H1 (cell line): ENCODE data around the gene GRIP1. TPM values are rescaled to one million over a fixed set of nuclear protein-coding genes. Genes with fewer than 3 reads are reported as not detected.

Experiments
- CTCF ChIA-PET: fragments of 300-600 bp; sonication (Branson Sonifier 250); formaldehyde crosslinking; loops from one replicate; lab custom pipeline; 2021; ENCODE audit not compliant: partially characterized antibody; lab: Charles Lee
- POLR2A ChIA-PET: fragments of 300-600 bp; sonication (Branson Sonifier 250); formaldehyde crosslinking; loops from one replicate; lab custom pipeline; 2021; ENCODE audit warnings: inconsistent platforms; ENCODE audit not compliant: partially characterized antibody; lab: Charles Lee
- DNase-seq, 2 experiments: peaks; one replicate each; pipeline versions ENCODE4 v3.0.0 to v3.0.0-alpha.2; 2010 to 2022; ENCODE audit warnings: low spot score in 2 of 2, low read depth in 1 of 2, mixed read lengths in 1 of 2
- FAIRE-seq: peaks from 2 replicates; lab custom pipeline; 2011; peaks lifted over from hg19 to GRCh38; lab: Jason Lieb, UNC
- H2AFZ ChIP-seq: 2 replicates; pipeline ENCODE4 v1.8.1; 2012; ENCODE audit warnings: low read length, inconsistent platforms
- H2AK5ac ChIP-seq: 2 replicates; pipeline ENCODE4 v1.6.1; 2013; ENCODE audit warnings: low read depth, low read length
- H2BK120ac ChIP-seq: replicated peaks from 2 replicates; pipeline ENCODE3; 2013; ENCODE audit warnings: low read depth, low read length, inconsistent platforms
- H2BK12ac ChIP-seq: 2 replicates; pipeline ENCODE4 v1.6.1; 2013; ENCODE audit warnings: low read depth, low read length
- H2BK15ac ChIP-seq: 2 replicates; pipeline ENCODE4 v1.6.1; 2013; ENCODE audit warnings: low read length
- H2BK20ac ChIP-seq: 2 replicates; pipeline ENCODE4 v1.6.1; 2013; ENCODE audit warnings: low read length
- H2BK5ac ChIP-seq: 2 replicates; pipeline ENCODE4 v1.6.1; 2013; ENCODE audit warnings: low read depth, low read length
- H3K14ac ChIP-seq: 2 replicates; pipeline ENCODE4 v1.6.1; 2013; ENCODE audit warnings: inconsistent platforms; ENCODE audit not compliant: insufficient read length
- H3K18ac ChIP-seq: 2 replicates; pipeline ENCODE4 v1.6.1; 2013; ENCODE audit warnings: low read length; ENCODE audit errors: extremely low read depth
- H3K23ac ChIP-seq: 2 replicates; pipeline ENCODE4 v1.6.1; 2013; ENCODE audit warnings: inconsistent platforms; ENCODE audit not compliant: insufficient read length
- H3K23me2 ChIP-seq: 2 replicates; pipeline ENCODE4 v1.6.1; 2013; ENCODE audit warnings: low read depth, low read length
- H3K27ac ChIP-seq: 2 replicates; pipeline ENCODE4 v1.6.1; 2011; ENCODE audit warnings: low read depth, low read length, inconsistent platforms
- H3K27me3 ChIP-seq, 4 experiments: replicated peaks in 1 of 4; 1 replicate in 1 of 4; 2 replicates in 3 of 4; pipeline versions ENCODE4 v1.6.1 to v1.8.1; 2011 to 2013; ENCODE audit warnings: low read length in 3 of 4, mild to moderate bottlenecking in 3 of 4, inconsistent platforms in 2 of 4, mixed read lengths in 2 of 4, moderate library complexity in 1 of 4; ENCODE audit not compliant: control insufficient read depth in 3 of 4, insufficient read depth in 3 of 4; ENCODE audit errors: extremely low read depth in 1 of 4
- H3K36me3 ChIP-seq, 4 experiments: 2 replicates each; pipeline versions ENCODE4 v1.6.1 to v1.8.1; 2011 to 2013; ENCODE audit warnings: mild to moderate bottlenecking in 4 of 4, low read length in 3 of 4, moderate library complexity in 2 of 4, control low read depth in 1 of 4, inconsistent platforms in 1 of 4; ENCODE audit not compliant: insufficient read depth in 4 of 4, control insufficient read depth in 2 of 4
- H3K4ac ChIP-seq: replicated peaks from 2 replicates; pipeline ENCODE3; 2013; ENCODE audit warnings: low read length, low read depth, mixed read lengths, inconsistent platforms; ENCODE audit not compliant: insufficient read length
- H3K4me1 ChIP-seq, 4 experiments: replicated peaks in 1 of 4; 1 replicate in 1 of 4; 2 replicates in 3 of 4; pipeline versions ENCODE4 v1.6.1 to v1.8.1; 2011 to 2013; ENCODE audit warnings: low read length in 3 of 4, inconsistent platforms in 2 of 4, mixed read lengths in 1 of 4; ENCODE audit not compliant: insufficient read depth in 4 of 4, control insufficient read depth in 3 of 4
- H3K4me2 ChIP-seq, 2 experiments: 2 replicates each; pipeline versions ENCODE4 v1.6.1 to v1.8.1; 2011 to 2013; ENCODE audit warnings: low read depth in 2 of 2, low read length in 2 of 2, control low read depth in 1 of 2, inconsistent platforms in 1 of 2, mild to moderate bottlenecking in 1 of 2; ENCODE audit not compliant: insufficient read depth in 1 of 2
- H3K4me3 ChIP-seq, 4 experiments: fragments of 200-600, 300-600 bp in 1 of 4; sonication (generic), shearing (Covaris generic), sonication (Bioruptor Twin) in 1 of 4; 2 replicates each; pipeline versions ENCODE4 v1.5.1 to v1.8.1; 2011 to 2016; ENCODE audit warnings: low read length in 4 of 4, low read depth in 3 of 4, control low read depth in 2 of 4, inconsistent platforms in 2 of 4, mild to moderate bottlenecking in 2 of 4, mixed read lengths in 1 of 4, moderate library complexity in 1 of 4; ENCODE audit not compliant: insufficient read depth in 2 of 4; ENCODE audit errors: extremely low read depth in 1 of 4
- H3K56ac ChIP-seq: replicated peaks from 2 replicates; pipeline ENCODE3; 2013; ENCODE audit warnings: low read depth, mild to moderate bottlenecking, mixed read lengths, low read length, inconsistent platforms; ENCODE audit not compliant: insufficient read length
- H3K79me1 ChIP-seq: 2 replicates; pipeline ENCODE4 v1.6.1; 2013; ENCODE audit warnings: low read depth, low read length, control low read depth
- H3K79me2 ChIP-seq, 2 experiments: 2 replicates each; pipeline versions ENCODE4 v1.6.1 to v1.8.1; 2012 to 2013; ENCODE audit warnings: low read length in 2 of 2, mild to moderate bottlenecking in 2 of 2, inconsistent platforms in 1 of 2; ENCODE audit not compliant: insufficient read depth in 2 of 2, control insufficient read depth in 1 of 2
- H3K9ac ChIP-seq, 4 experiments: replicated peaks in 1 of 4; 1 replicate in 1 of 4; 2 replicates in 3 of 4; pipeline versions ENCODE4 v1.6.1 to v1.8.1; 2011 to 2013; ENCODE audit warnings: low read depth in 3 of 4, low read length in 3 of 4, control low read depth in 2 of 4, mild to moderate bottlenecking in 2 of 4, moderate library complexity in 2 of 4, inconsistent platforms in 1 of 4; ENCODE audit errors: extremely low read depth in 1 of 4
- H3K9me3 ChIP-seq, 2 experiments: 2 replicates each; pipeline versions ENCODE4 v1.6.1 to v1.8.1; 2012 to 2013; ENCODE audit warnings: mild to moderate bottlenecking in 2 of 2, moderate library complexity in 2 of 2, control low read depth in 1 of 2, inconsistent platforms in 1 of 2, low read depth in 1 of 2, low read length in 1 of 2, mixed read lengths in 1 of 2; ENCODE audit not compliant: insufficient read depth in 2 of 2
- H4K20me1 ChIP-seq, 2 experiments: replicated peaks in 1 of 2; 2 replicates each; pipeline versions ENCODE3 to v1.8.1; 2011 to 2013; ENCODE audit warnings: inconsistent platforms in 2 of 2, low read length in 2 of 2, mild to moderate bottlenecking in 1 of 2; ENCODE audit not compliant: insufficient read depth in 2 of 2, control insufficient read depth in 1 of 2
- H4K5ac ChIP-seq: 2 replicates; pipeline ENCODE4 v1.6.1; 2013; ENCODE audit warnings: low read length, low read depth, mixed read lengths, inconsistent platforms; ENCODE audit not compliant: insufficient read length
- H4K8ac ChIP-seq: 2 replicates; pipeline ENCODE4 v1.8.0; 2013; ENCODE audit warnings: mild to moderate bottlenecking, moderate library complexity, low read length, inconsistent platforms; ENCODE audit not compliant: insufficient read depth; ENCODE audit errors: extremely low read depth
- H4K91ac ChIP-seq: replicated peaks from 2 replicates; pipeline ENCODE3; 2013; ENCODE audit warnings: low read length, mixed read lengths, inconsistent platforms; ENCODE audit not compliant: insufficient read length
- ASH2L ChIP-seq: fragments of 200-600, 300-600 bp; sonication (generic); IDR thresholded peaks from one replicate; pipeline ENCODE4 v1.7.1; 2017; ENCODE audit warnings: low read length
- NANOG ChIP-seq: IDR thresholded peaks from 2 replicates; pipeline ENCODE4 v1.6.1; 2011; ENCODE audit warnings: low read length, low read depth, mild to moderate bottlenecking, inconsistent platforms; ENCODE audit not compliant: insufficient read depth, poor library complexity, severe bottlenecking
- PHF8 ChIP-seq: fragments of 200-600 bp; sonication (generic); conservative IDR thresholded peaks from 2 replicates; pipeline ENCODE4 v1.7.1; 2012; ENCODE audit warnings: low read depth, mild to moderate bottlenecking, inconsistent platforms, low read length, moderate library complexity
- RXRA ChIP-seq: IDR thresholded peaks from 2 replicates; pipeline ENCODE4 v1.6.1; 2011; ENCODE audit warnings: low read depth, mild to moderate bottlenecking, low read length, moderate library complexity; ENCODE audit not compliant: insufficient read depth
- WGBS, 2 experiments: shearing (Covaris generic) in 1 of 2; methylation state at CpG; one replicate each; pipeline versions ENCODE4 v1.1.6 to v1.1.7; 2013 to 2015; ENCODE audit warnings: low lambda C conversion rate in 2 of 2, mixed read lengths in 2 of 2, inconsistent platforms in 1 of 2, low coverage in 1 of 2, missing lambda C conversion rate in 1 of 2; ENCODE audit not compliant: insufficient replicate concordance in 2 of 2, insufficient coverage in 1 of 2, insufficient read length in 1 of 2; ENCODE audit errors: extremely low coverage in 1 of 2, missing lambda C conversion rate in 1 of 2; 5-methylcytosine and 5-hydroxymethylcytosine counted together
- polyA plus RNA-seq, 7 experiments: library from polyadenylated mRNA; depleted of rRNA in 3 of 7; stranded (reverse) in 5 of 7; unstranded in 2 of 7; fragments of >200 nt in 5 of 7; fragments of 200-250 nt in 2 of 7; gene quantifications; 1 replicate in 5 of 7; 2 replicates in 1 of 7; 4 replicates in 1 of 7; pipeline versions ENCODE4 v1.2.1 to v1.2.3, GENCODE V29; 2011 to 2013; ENCODE audit warnings: missing spikeins in 2 of 7, mixed read lengths in 2 of 7
- total RNA-seq: library from RNA; stranded (reverse); fragmentation: NEBNext Ultra II Directional; extraction: Animal tissue kit (Norgen Biotek cat#: 25700); gene quantifications from 2 replicates; pipeline ENCODE4 v1.2.1, GENCODE V29; 2021

Gene GRIP1
- total and polyA plus RNA-seq, 2 of the 8 experiments (the other 6 are each of a cell fraction or from before 2014, with no cell fraction given) = 4.5 to 27.3 TPM

DNA sequence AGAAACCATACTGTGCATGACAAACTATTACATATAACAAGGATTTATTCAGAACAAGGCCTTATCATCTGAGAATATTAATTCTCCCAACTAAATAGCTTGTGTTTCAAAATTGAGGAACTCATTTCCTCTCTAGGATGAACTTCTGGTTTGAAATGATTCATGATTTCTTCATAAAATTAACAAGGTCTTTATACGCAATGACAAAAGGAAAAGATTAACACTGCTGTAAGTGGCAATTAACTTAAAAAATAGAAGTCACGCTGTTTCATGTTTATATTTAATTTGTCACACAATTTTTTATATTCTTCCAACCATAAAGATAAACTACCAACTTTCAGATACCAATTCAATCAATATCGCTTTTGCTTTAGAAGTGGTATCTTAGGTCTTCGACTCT is 80.8 kb downstream of the GRIP1 start:
- Histone ChIP-seq H2BK15ac (no peak overlapping the region), H4K91ac (no peak overlapping the region)
- TF ChIP-seq PHF8 (no peak), RXRA (no peak), ASH2L (no peak), NANOG (no peak)
- TF ChIP-seq, all 59 proteins: peak for 0
- no peak overlapping the region for H2AFZ ChIP-seq
- no peaks in the 10 kb centered on the region for H3K27me3 ChIP-seq
- H4K8ac ChIP-seq = no peak overlapping the region
- no peak overlapping the region for H2BK20ac ChIP-seq
- H3K79me1 ChIP-seq = no peaks in the 10 kb centered on the region
- no peak overlapping the region for H3K4me2 ChIP-seq
- H2BK5ac ChIP-seq = no peak overlapping the region
- no peak overlapping the region for H3K14ac ChIP-seq
- no peak overlapping the region for H3K9ac ChIP-seq
- H3K4me3 ChIP-seq = no peak overlapping the region
- no peak overlapping the region for H3K23ac ChIP-seq
- no peak overlapping the region for H3K56ac ChIP-seq
- no peaks in the 10 kb centered on the region for H3K36me3 ChIP-seq
- H3K4me1 ChIP-seq = peaks cover 0 to 16% (median 6%) of the 10 kb centered on the region in 4 experiments; a peak in 3 of 7 replicates
- no peak for FAIRE-seq
- no peaks in the 10 kb centered on the region for H4K20me1 ChIP-seq
- H3K18ac ChIP-seq = no peak overlapping the region
- H2BK12ac ChIP-seq = no peak overlapping the region
- DNase-seq = no peak
- WGBS, 2 experiments = 92% methylated on average over 4 of the region's 4 CpGs; no CpG with 5 or more reads in 1 of the 2 experiments
- ChIA-PET POLR2A (interaction anchor here (1.0 kb wide), 1 partner anchor 9 kb away, joined by 5 read pairs; no protein-coding TSS in a partner anchor), CTCF (interaction anchor here (1.0 kb wide), 1 partner anchor 13 kb away, joined by 3 read pairs; no protein-coding TSS in a partner anchor)
- no peaks in the 10 kb centered on the region for H3K23me2 ChIP-seq
- no peak overlapping the region for H2AK5ac ChIP-seq
- no peaks in the 10 kb centered on the region for H3K79me2 ChIP-seq
- no peak overlapping the region for H3K4ac ChIP-seq
- H4K5ac ChIP-seq = no peak overlapping the region
- no peaks in the 10 kb centered on the region for H3K9me3 ChIP-seq
- no peak overlapping the region for H2BK120ac ChIP-seq
- no peak overlapping the region for H3K27ac ChIP-seq
